ENCODE results near the gene R3HDM2.

Gene R3HDM2

GRCh38 chr12:57465030-57465746, 34.3 kb upstream of the R3HDM2 start:
- no peak overlapping the region for H3K4me3 ChIP-seq (ENCODE audit: low read depth, low read length)
- no peak for TF ChIP-seq CTCF (IDR thresholded peaks at IDR 0.05; ENCODE audit: low read depth, low read length)

- no peak overlapping the region for H3K4me3 ChIP-seq (ENCODE audit: low read depth, low read length)
- no peak for TF ChIP-seq CTCF (IDR thresholded peaks at IDR 0.05; ENCODE audit: low read depth, low read length)
Observed at GRCh38 chr12:57464569-57464968, 33.7 kb upstream of the R3HDM2 start.

GRCh38 chr12:57462912-57463253, 32.0 kb upstream of the R3HDM2 start:
- no peak for TF ChIP-seq CTCF (IDR thresholded peaks at IDR 0.05; ENCODE audit: low read depth, low read length)
- H3K4me3 ChIP-seq (ENCODE audit: low read depth, low read length) = no peak overlapping the region

- peak overlapping the region; percentile 55 for H3K4me3 ChIP-seq (ENCODE audit: low read depth, low read length)
- TF ChIP-seq CTCF (IDR thresholded peaks at IDR 0.05; ENCODE audit: low read depth, low read length) = peak; percentile 91
Observed at GRCh38 chr12:57462251-57462911, 31.5 kb upstream of the R3HDM2 start.

- no peak for TF ChIP-seq CTCF (IDR thresholded peaks at IDR 0.05; ENCODE audit: low read depth, low read length)
- H3K4me3 ChIP-seq (ENCODE audit: low read depth, low read length) = peak overlapping the region; percentile 55
Observed at GRCh38 chr12:57461917-57462250, 31.0 kb upstream of the R3HDM2 start.

- TF ChIP-seq CTCF (IDR thresholded peaks at IDR 0.05; ENCODE audit: low read depth, low read length) = no peak
- peak overlapping the region; percentile 55 for H3K4me3 ChIP-seq (ENCODE audit: low read depth, low read length)
Observed at GRCh38 chr12:57461276-57461916, 30.6 kb upstream of the R3HDM2 start.

GRCh38 chr12:57460841-57461275, 30.0 kb upstream of the R3HDM2 start:
- H3K4me3 ChIP-seq (ENCODE audit: low read depth, low read length) = peak overlapping the region; percentile 55

More at GRCh38 chr12:57460841-57461275, 30.0 kb upstream of the R3HDM2 start:
- TF ChIP-seq CTCF (IDR thresholded peaks at IDR 0.05; ENCODE audit: low read depth, low read length) = no peak

Measured in WI38 (cell line).